Naive B cell (primary cell): ENCODE measurements around the gene PALM2AKAP2. TPM values are rescaled to one million over a fixed set of nuclear protein-coding genes. Genes with fewer than 3 reads are reported as not detected.

Experiments used
- ATAC-seq, 2 donors: fragments of 150-1000 bp; cut with Tn5 transposase; 2 replicates each; pipeline ENCODE4 v1.10.0; 2021; ENCODE audit warnings: low read depth in 2 of 2, mild to moderate bottlenecking in 2 of 2, moderate library complexity in 2 of 2
- DNase-seq: peaks from one replicate; pipeline ENCODE4 v3.0.0; 2022
- H3K27ac Mint-ChIP-seq, 6 donors: one replicate each; pipeline ENCODE4 v1.8.0; 2020 to 2022; ENCODE audit warnings: mild to moderate bottlenecking in 6 of 6, mixed read lengths in 6 of 6, moderate library complexity in 5 of 6, inconsistent platforms in 2 of 6
- H3K27me3 Mint-ChIP-seq, 3 donors: one replicate each; pipeline ENCODE4 v1.8.0; 2021 to 2022; ENCODE audit warnings: mixed read lengths in 3 of 3, mild to moderate bottlenecking in 1 of 3
- H3K36me3 Mint-ChIP-seq, 2 donors: one replicate each; pipeline ENCODE4 v1.8.0; 2020 to 2022; ENCODE audit warnings: mixed read lengths in 2 of 2, inconsistent platforms in 1 of 2, mild to moderate bottlenecking in 1 of 2
- H3K4me1 Mint-ChIP-seq, 3 donors: one replicate each; pipeline ENCODE4 v1.8.0; 2020 to 2022; ENCODE audit warnings: mixed read lengths in 3 of 3, inconsistent platforms in 1 of 3, mild to moderate bottlenecking in 1 of 3, moderate library complexity in 1 of 3
- H3K4me3 Mint-ChIP-seq, 8 donors: one replicate each; pipeline ENCODE4 v1.8.0; 2020 to 2022; ENCODE audit warnings: mild to moderate bottlenecking in 8 of 8, mixed read lengths in 8 of 8, moderate library complexity in 8 of 8, inconsistent platforms in 2 of 8
- H3K9me3 Mint-ChIP-seq, 7 donors: one replicate each; pipeline ENCODE4 v1.8.0; 2020 to 2022; ENCODE audit warnings: mixed read lengths in 7 of 7, mild to moderate bottlenecking in 5 of 7, inconsistent platforms in 2 of 7, moderate library complexity in 1 of 7
- polyA plus RNA-seq, 6 donors: library from polyadenylated mRNA; unstranded; fragments of 300-500 nt; fragmentation: Illumina TruSeq; gene quantifications; one replicate each; pipeline ENCODE4 v1.2.3, GENCODE V29; 2021; ENCODE audit warnings: low read depth in 6 of 6

PALM2AKAP2 gene
- polyA plus RNA-seq, 6 donors from 2014 or later, result 0.08 TPM; not detected in 5

- H3K9me3 Mint-ChIP-seq, result peaks cover 0 to 1% (median 0%) of the 10 kb centered on the region in 7 donors
- ATAC-seq (no peak), DNase-seq (no peak)
- no peak overlapping the region for H3K27ac Mint-ChIP-seq
- H3K27me3 Mint-ChIP-seq, result peaks cover 47 to 56% (median 52%) of the 10 kb centered on the region in 3 donors
- no peaks in the 10 kb centered on the region for H3K36me3 Mint-ChIP-seq
- no peak overlapping the region for H3K4me3 Mint-ChIP-seq
- peaks cover 0 to 6% (median 3%) of the 10 kb centered on the region in 3 donors for H3K4me1 Mint-ChIP-seq
Observed at GRCh38 chr9:109781541-109782197, 1.7 kb downstream of the PALM2AKAP2 start.

- H3K27ac Mint-ChIP-seq, result no peak overlapping the region
- no peak for ATAC-seq
- H3K9me3 Mint-ChIP-seq, result no peaks in the 10 kb centered on the region
- DNase-seq, result no peak
- H3K4me3 Mint-ChIP-seq, result no peak overlapping the region
- H3K36me3 Mint-ChIP-seq, result no peaks in the 10 kb centered on the region
- H3K27me3 Mint-ChIP-seq, result peaks cover 24 to 44% (median 27%) of the 10 kb centered on the region in 3 donors
- H3K4me1 Mint-ChIP-seq, result no peaks in the 10 kb centered on the region
Observed at GRCh38 chr9:109787735-109788134, 7.7 kb downstream of the PALM2AKAP2 start.

GRCh38 chr9:109789556-109789955 is 9.6 kb downstream of the PALM2AKAP2 start:
- no peak for ATAC-seq
- DNase-seq, result no peak
- Mint-ChIP-seq H3K9me3 (no peaks in the 10 kb centered on the region), H3K27ac (no peak overlapping the region), H3K4me3 (no peak overlapping the region), H3K27me3 (peaks cover 12 to 30% (median 16%) of the 10 kb centered on the region in 3 donors), H3K4me1 (no peaks in the 10 kb centered on the region), H3K36me3 (no peaks in the 10 kb centered on the region)

GRCh38 chr9:109789971-109790370 is 10.0 kb downstream of the PALM2AKAP2 start:
- Mint-ChIP-seq H3K9me3 (no peaks in the 10 kb centered on the region), H3K27ac (no peak overlapping the region), H3K27me3 (peaks cover 12 to 30% (median 12%) of the 10 kb centered on the region in 3 donors), H3K36me3 (no peaks in the 10 kb centered on the region), H3K4me1 (no peaks in the 10 kb centered on the region), H3K4me3 (no peak overlapping the region)
- DNase-seq, result no peak
- ATAC-seq, result no peak

- no peak overlapping the region for H3K27ac Mint-ChIP-seq
- ATAC-seq (no peak), DNase-seq (no peak)
- H3K27me3 Mint-ChIP-seq, result peaks cover 10 to 33% (median 12%) of the 10 kb centered on the region in 3 donors
- no peak overlapping the region for H3K4me3 Mint-ChIP-seq
- no peaks in the 10 kb centered on the region for H3K9me3 Mint-ChIP-seq
- no peaks in the 10 kb centered on the region for H3K36me3 Mint-ChIP-seq
- no peaks in the 10 kb centered on the region for H3K4me1 Mint-ChIP-seq
Observed at GRCh38 chr9:109791003-109791677, 11.1 kb downstream of the PALM2AKAP2 start.

GRCh38 chr9:109791747-109792146 is 11.7 kb downstream of the PALM2AKAP2 start:
- no peaks in the 10 kb centered on the region for H3K9me3 Mint-ChIP-seq
- ATAC-seq (no peak), DNase-seq (no peak)
- no peaks in the 10 kb centered on the region for H3K36me3 Mint-ChIP-seq
- H3K4me3 Mint-ChIP-seq, result no peak overlapping the region
- H3K27me3 Mint-ChIP-seq, result peaks cover 10 to 33% (median 12%) of the 10 kb centered on the region in 3 donors
- no peaks in the 10 kb centered on the region for H3K4me1 Mint-ChIP-seq
- no peak overlapping the region for H3K27ac Mint-ChIP-seq

- ATAC-seq (no peak), DNase-seq (no peak)
- no peaks in the 10 kb centered on the region for H3K4me1 Mint-ChIP-seq
- no peak overlapping the region for H3K27ac Mint-ChIP-seq
- no peaks in the 10 kb centered on the region for H3K36me3 Mint-ChIP-seq
- H3K9me3 Mint-ChIP-seq, result no peaks in the 10 kb centered on the region
- H3K27me3 Mint-ChIP-seq, result peaks cover 10 to 38% (median 12%) of the 10 kb centered on the region in 3 donors
- H3K4me3 Mint-ChIP-seq, result no peak overlapping the region
Observed at GRCh38 chr9:109792951-109793546, 13.1 kb downstream of the PALM2AKAP2 start.

GRCh38 chr9:109793921-109794320 is 13.9 kb downstream of the PALM2AKAP2 start:
- H3K9me3 Mint-ChIP-seq, result no peaks in the 10 kb centered on the region
- H3K4me3 Mint-ChIP-seq, result no peak overlapping the region
- ATAC-seq (no peak), DNase-seq (no peak)
- H3K36me3 Mint-ChIP-seq, result no peaks in the 10 kb centered on the region
- peaks cover 3 to 41% (median 15%) of the 10 kb centered on the region in 3 donors for H3K27me3 Mint-ChIP-seq
- no peaks in the 10 kb centered on the region for H3K4me1 Mint-ChIP-seq
- H3K27ac Mint-ChIP-seq, result no peak overlapping the region

GRCh38 chr9:109794361-109795012 is 14.5 kb downstream of the PALM2AKAP2 start:
- DNase-seq, result no peak
- no peaks in the 10 kb centered on the region for H3K9me3 Mint-ChIP-seq
- no peaks in the 10 kb centered on the region for H3K4me1 Mint-ChIP-seq
- ATAC-seq, result no peak
- no peak overlapping the region for H3K4me3 Mint-ChIP-seq
- H3K27me3 Mint-ChIP-seq, result peaks cover 0 to 42% (median 20%) of the 10 kb centered on the region in 3 donors
- no peak overlapping the region for H3K27ac Mint-ChIP-seq
- H3K36me3 Mint-ChIP-seq, result no peaks in the 10 kb centered on the region

- Mint-ChIP-seq H3K27me3 (peaks cover 0 to 41% (median 19%) of the 10 kb centered on the region in 3 donors), H3K36me3 (no peaks in the 10 kb centered on the region), H3K4me3 (no peak overlapping the region), H3K4me1 (no peaks in the 10 kb centered on the region), H3K27ac (no peak overlapping the region), H3K9me3 (no peaks in the 10 kb centered on the region)
- no peak for DNase-seq
- ATAC-seq, result no peak
Observed at GRCh38 chr9:109795613-109796012, 15.6 kb downstream of the PALM2AKAP2 start.

- Mint-ChIP-seq H3K9me3 (no peaks in the 10 kb centered on the region), H3K27ac (no peak overlapping the region), H3K27me3 (peaks cover 0 to 41% (median 18%) of the 10 kb centered on the region in 3 donors), H3K36me3 (no peaks in the 10 kb centered on the region), H3K4me1 (no peaks in the 10 kb centered on the region), H3K4me3 (no peak overlapping the region)
- ATAC-seq (no peak), DNase-seq (no peak)
Observed at GRCh38 chr9:109796078-109796477, 16.1 kb downstream of the PALM2AKAP2 start.

GRCh38 chr9:109797006-109797405 is 17.0 kb downstream of the PALM2AKAP2 start:
- Mint-ChIP-seq H3K27me3 (peaks cover 0 to 36% (median 18%) of the 10 kb centered on the region in 3 donors), H3K4me1 (no peaks in the 10 kb centered on the region), H3K9me3 (no peaks in the 10 kb centered on the region), H3K36me3 (no peaks in the 10 kb centered on the region), H3K4me3 (no peak overlapping the region), H3K27ac (no peak overlapping the region)
- ATAC-seq, result no peak
- DNase-seq, result no peak

- Mint-ChIP-seq H3K4me3 (no peak overlapping the region), H3K36me3 (no peaks in the 10 kb centered on the region), H3K9me3 (no peaks in the 10 kb centered on the region), H3K4me1 (no peaks in the 10 kb centered on the region), H3K27ac (no peak overlapping the region), H3K27me3 (peaks cover 0 to 33% (median 18%) of the 10 kb centered on the region in 3 donors)
- ATAC-seq, result no peak
- no peak for DNase-seq
Observed at GRCh38 chr9:109797509-109797908, 17.5 kb downstream of the PALM2AKAP2 start.
